Naive B cell (primary cell): ENCODE results near the gene AMBRA1. TPM values are rescaled to one million over a fixed set of nuclear protein-coding genes. Genes with fewer than 3 reads are reported as not detected.

ENCODE experiments used
- ATAC-seq, 2 donors: fragments of 150-1000 bp; cut with Tn5 transposase; 2 replicates each; pipeline ENCODE4 v1.10.0; 2021; ENCODE audit warnings: low read depth in 2 of 2, mild to moderate bottlenecking in 2 of 2, moderate library complexity in 2 of 2
- DNase-seq: peaks from one replicate; pipeline ENCODE4 v3.0.0; 2022
- H3K27ac Mint-ChIP-seq, 6 donors: one replicate each; pipeline ENCODE4 v1.8.0; 2020 to 2022; ENCODE audit warnings: mild to moderate bottlenecking in 6 of 6, mixed read lengths in 6 of 6, moderate library complexity in 5 of 6, inconsistent platforms in 2 of 6
- H3K27me3 Mint-ChIP-seq, 3 donors: one replicate each; pipeline ENCODE4 v1.8.0; 2021 to 2022; ENCODE audit warnings: mixed read lengths in 3 of 3, mild to moderate bottlenecking in 1 of 3
- H3K36me3 Mint-ChIP-seq, 2 donors: one replicate each; pipeline ENCODE4 v1.8.0; 2020 to 2022; ENCODE audit warnings: mixed read lengths in 2 of 2, inconsistent platforms in 1 of 2, mild to moderate bottlenecking in 1 of 2
- H3K4me1 Mint-ChIP-seq, 3 donors: one replicate each; pipeline ENCODE4 v1.8.0; 2020 to 2022; ENCODE audit warnings: mixed read lengths in 3 of 3, inconsistent platforms in 1 of 3, mild to moderate bottlenecking in 1 of 3, moderate library complexity in 1 of 3
- H3K4me3 Mint-ChIP-seq, 8 donors: one replicate each; pipeline ENCODE4 v1.8.0; 2020 to 2022; ENCODE audit warnings: mild to moderate bottlenecking in 8 of 8, mixed read lengths in 8 of 8, moderate library complexity in 8 of 8, inconsistent platforms in 2 of 8
- H3K9me3 Mint-ChIP-seq, 7 donors: one replicate each; pipeline ENCODE4 v1.8.0; 2020 to 2022; ENCODE audit warnings: mixed read lengths in 7 of 7, mild to moderate bottlenecking in 5 of 7, inconsistent platforms in 2 of 7, moderate library complexity in 1 of 7
- polyA plus RNA-seq, 6 donors: library from polyadenylated mRNA; unstranded; fragments of 300-500 nt; fragmentation: Illumina TruSeq; gene quantifications; one replicate each; pipeline ENCODE4 v1.2.3, GENCODE V29; 2021; ENCODE audit warnings: low read depth in 6 of 6

The AMBRA1 gene
- polyA plus RNA-seq, 6 donors from 2014 or later: 6.6 to 11.3 (median 7.8) TPM

DNA sequence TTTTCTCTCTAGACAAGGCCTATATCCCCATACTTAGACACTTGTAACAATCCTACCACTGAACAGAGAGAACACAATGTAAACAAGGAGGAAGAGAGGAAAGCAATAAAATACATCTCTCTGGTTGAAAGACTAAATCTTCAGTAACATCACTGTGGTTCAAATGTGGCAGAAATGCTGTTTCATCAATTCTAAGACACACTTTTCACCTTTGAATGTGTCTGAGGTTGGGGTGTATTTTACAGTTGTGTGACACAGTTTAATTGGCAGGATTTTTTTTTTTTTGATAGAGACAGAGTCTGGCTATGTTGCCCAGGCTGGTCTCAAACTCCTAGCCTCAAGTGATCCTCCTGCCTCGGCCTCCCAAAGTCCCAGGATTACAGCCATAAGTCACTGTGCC lies 79.5 kb downstream of the AMBRA1 start:
- Mint-ChIP-seq H3K36me3 (peaks cover 1 to 4% of the 10 kb centered on the region in 2 donors), H3K27ac (peak overlapping the region in 3 of 6 donors; percentile 8 to 39 (median 11)), H3K9me3 (no peaks in the 10 kb centered on the region), H3K27me3 (no peaks in the 10 kb centered on the region), H3K4me1 (peaks cover 3 to 23% (median 11%) of the 10 kb centered on the region in 3 donors), H3K4me3 (no peak overlapping the region)
- DNase-seq (no peak), ATAC-seq (no peak)

DNA sequence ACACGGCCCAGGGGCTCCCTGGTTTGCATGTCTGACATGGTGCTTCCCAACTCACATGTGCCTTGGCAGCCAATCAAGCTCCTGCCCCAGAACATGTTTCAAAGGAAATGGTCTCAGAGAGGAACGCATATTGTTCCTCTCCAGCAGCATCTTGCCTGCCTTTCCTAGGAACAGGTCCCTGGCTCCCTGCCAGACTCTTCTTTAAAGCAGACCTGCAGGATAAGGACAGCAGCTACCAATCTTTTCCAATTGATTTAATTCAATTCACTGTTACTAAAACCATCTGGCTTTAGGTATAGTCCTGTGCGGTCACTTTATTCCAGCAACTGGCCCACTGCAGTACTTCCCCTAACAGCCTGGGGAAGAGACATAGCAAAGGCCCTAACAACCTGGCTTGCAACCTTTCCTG lies 79.9 kb downstream of the AMBRA1 start:
- H3K4me3 Mint-ChIP-seq: no peak overlapping the region
- peak overlapping the region in 1 of 6 donors; percentile 39 for H3K27ac Mint-ChIP-seq
- peaks cover 0 to 23% (median 7%) of the 10 kb centered on the region in 3 donors for H3K4me1 Mint-ChIP-seq
- H3K36me3 Mint-ChIP-seq: peaks cover 5% of the 10 kb centered on the region in 2 donors
- no peaks in the 10 kb centered on the region for H3K9me3 Mint-ChIP-seq
- no peak for ATAC-seq
- H3K27me3 Mint-ChIP-seq: no peaks in the 10 kb centered on the region
- DNase-seq: no peak

DNA sequence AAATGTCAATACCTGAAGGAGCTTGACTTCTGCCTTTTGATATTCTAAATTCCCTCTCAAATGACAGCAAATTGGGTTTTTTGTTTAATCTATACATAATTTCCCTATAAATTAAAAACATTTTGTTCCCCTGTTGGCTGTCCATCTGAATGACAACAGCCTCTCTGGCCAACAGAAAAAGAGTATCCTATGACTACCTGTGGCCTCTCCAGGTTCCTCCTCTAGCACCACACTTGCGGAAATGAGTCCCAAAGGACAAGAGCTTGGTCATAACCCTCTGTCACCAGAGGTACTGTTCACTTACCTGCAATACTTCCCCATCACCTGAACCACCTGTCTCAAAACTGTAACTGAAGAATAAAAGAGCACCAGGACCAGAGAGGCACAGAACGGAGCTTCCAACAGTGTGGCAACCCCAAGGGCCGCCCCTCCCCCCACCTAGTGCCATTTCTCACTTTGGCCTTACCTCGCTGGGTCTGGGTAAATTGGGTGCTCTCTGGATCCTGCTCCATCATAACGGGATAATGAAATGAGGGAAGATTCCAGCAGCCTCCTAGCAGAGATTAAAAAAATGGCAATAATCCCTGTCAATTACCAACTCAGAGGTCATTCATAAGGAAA lies 81.5 kb downstream of the AMBRA1 start:
- Mint-ChIP-seq H3K4me1 (peaks cover 0 to 23% (median 7%) of the 10 kb centered on the region in 3 donors), H3K9me3 (no peaks in the 10 kb centered on the region)

DNA sequence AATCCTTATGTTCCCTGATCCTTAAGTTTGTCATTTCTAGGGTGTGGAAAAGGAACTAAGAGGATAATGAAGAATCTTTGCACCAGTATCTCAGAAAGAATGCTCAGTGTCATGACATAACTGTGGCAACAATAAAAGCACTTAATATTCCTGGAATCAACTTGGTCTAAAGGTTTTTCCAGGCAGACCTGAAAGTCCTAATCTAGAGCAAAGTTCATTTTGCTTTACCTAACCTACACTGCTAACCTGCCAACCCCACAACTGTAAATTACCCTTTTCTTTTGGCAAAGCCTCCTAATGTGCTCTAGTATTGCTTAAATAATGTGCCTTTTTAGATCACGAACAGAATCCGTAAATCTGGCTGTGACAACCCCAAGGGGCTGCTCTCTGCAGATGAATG lies 82.5 kb downstream of the AMBRA1 start:
- no peak overlapping the region for H3K27ac Mint-ChIP-seq
- H3K4me1 Mint-ChIP-seq: peaks cover 0 to 23% (median 11%) of the 10 kb centered on the region in 3 donors
- ATAC-seq: no peak
- no peak for DNase-seq
- H3K36me3 Mint-ChIP-seq: peaks cover 24 to 28% of the 10 kb centered on the region in 2 donors
- H3K4me3 Mint-ChIP-seq: no peak overlapping the region
- H3K27me3 Mint-ChIP-seq: no peaks in the 10 kb centered on the region
- no peaks in the 10 kb centered on the region for H3K9me3 Mint-ChIP-seq

More for the DNA sequence above, 81.5 kb downstream of the AMBRA1 start:
- ATAC-seq (no peak), DNase-seq (no peak)
- Mint-ChIP-seq H3K27me3 (no peaks in the 10 kb centered on the region), H3K27ac (peak overlapping the region in 2 of 6 donors; percentile 10 to 54), H3K36me3 (peaks cover 20 to 21% of the 10 kb centered on the region in 2 donors), H3K4me3 (no peak overlapping the region)

DNA sequence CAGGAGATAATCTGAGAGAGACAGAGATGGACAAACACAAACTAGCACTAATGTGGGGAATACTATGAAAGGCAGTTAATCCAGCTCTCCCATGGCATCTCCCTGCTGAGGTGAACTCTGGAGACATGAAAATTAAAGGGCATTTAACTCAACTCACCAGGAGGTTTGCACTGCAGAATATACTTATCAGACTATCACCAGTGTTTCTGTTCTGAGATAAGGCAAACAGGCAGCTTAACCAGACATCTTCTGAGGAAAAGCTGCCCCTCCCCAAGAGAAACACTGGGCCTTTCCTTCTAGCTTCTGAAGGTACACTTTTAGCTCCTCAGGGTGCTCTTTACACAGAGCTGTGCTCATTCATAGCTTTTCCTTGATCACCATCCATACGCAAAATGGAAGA lies 85.5 kb downstream of the AMBRA1 start:
- peaks cover 28 to 32% of the 10 kb centered on the region in 2 donors for H3K36me3 Mint-ChIP-seq
- no peak overlapping the region for H3K4me3 Mint-ChIP-seq
- ATAC-seq: no peak
- peaks cover 0 to 18% (median 6%) of the 10 kb centered on the region in 3 donors for H3K4me1 Mint-ChIP-seq
- H3K27ac Mint-ChIP-seq: no peak overlapping the region
- no peak for DNase-seq
- no peaks in the 10 kb centered on the region for H3K27me3 Mint-ChIP-seq
- H3K9me3 Mint-ChIP-seq: no peaks in the 10 kb centered on the region

DNA sequence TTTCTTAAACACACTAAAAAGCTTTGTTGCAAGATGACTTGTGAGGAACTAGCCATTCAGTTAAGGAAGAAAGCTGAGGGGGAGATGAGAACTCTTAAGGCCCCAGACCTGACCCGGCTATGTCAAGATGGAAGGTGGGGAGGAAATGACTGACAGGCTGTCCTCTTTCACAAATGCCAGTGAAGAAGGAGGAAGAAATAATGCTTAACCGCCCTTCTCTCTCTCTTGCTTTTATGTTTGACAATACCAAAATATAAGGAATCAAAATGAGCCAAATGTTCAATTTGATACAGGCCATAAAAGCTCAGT lies 87.4 kb downstream of the AMBRA1 start:
- H3K36me3 Mint-ChIP-seq: peaks cover 23 to 32% of the 10 kb centered on the region in 2 donors

DNA sequence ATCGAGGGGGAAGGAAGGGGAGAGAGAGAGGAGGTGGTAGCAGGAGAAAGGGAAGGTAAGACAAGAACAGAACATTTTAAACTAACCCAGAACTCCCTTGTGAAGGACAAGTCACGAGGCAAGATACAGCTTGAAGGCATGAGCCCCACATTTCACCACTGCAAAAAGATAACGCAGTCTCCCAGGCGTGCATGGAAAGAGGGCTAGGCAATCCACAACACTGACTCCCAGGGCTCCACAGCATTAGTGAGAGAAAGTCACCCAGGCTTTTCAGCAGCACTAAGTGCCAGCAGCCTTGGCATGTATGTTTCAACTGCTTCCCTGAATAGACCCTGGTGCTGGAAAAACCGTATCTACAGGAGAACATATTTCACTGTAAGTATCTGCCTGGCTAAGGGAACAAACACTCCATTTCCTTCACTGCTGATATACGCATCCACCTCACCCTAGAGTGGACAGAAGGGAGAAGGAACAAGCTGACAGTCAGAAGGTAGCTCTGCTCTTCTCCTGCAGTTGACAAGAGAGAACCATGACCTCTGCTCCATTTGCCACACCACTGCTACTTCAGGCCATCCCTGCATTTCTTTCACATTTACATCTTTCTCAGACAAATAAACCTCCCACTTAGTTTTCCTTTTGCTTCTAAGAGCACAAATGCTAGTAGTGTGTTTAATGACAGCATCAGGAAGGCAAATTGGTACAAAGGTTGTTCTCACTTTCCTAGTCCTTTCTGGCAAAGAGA lies 87.9 kb downstream of the AMBRA1 start:
- Mint-ChIP-seq H3K27ac (peak overlapping the region in 2 of 6 donors; percentile 42 to 56), H3K36me3 (peaks cover 23 to 32% of the 10 kb centered on the region in 2 donors), H3K4me3 (no peak overlapping the region), H3K4me1 (peaks cover 0 to 6% (median 4%) of the 10 kb centered on the region in 3 donors), H3K27me3 (no peaks in the 10 kb centered on the region), H3K9me3 (no peaks in the 10 kb centered on the region)
- ATAC-seq (no peak), DNase-seq (no peak)

More for the DNA sequence above, 87.4 kb downstream of the AMBRA1 start:
- Mint-ChIP-seq H3K9me3 (no peaks in the 10 kb centered on the region), H3K27me3 (no peaks in the 10 kb centered on the region), H3K4me1 (peaks cover 0 to 7% (median 6%) of the 10 kb centered on the region in 3 donors), H3K4me3 (no peak overlapping the region), H3K27ac (no peak overlapping the region)
- DNase-seq (no peak), ATAC-seq (no peak)

DNA sequence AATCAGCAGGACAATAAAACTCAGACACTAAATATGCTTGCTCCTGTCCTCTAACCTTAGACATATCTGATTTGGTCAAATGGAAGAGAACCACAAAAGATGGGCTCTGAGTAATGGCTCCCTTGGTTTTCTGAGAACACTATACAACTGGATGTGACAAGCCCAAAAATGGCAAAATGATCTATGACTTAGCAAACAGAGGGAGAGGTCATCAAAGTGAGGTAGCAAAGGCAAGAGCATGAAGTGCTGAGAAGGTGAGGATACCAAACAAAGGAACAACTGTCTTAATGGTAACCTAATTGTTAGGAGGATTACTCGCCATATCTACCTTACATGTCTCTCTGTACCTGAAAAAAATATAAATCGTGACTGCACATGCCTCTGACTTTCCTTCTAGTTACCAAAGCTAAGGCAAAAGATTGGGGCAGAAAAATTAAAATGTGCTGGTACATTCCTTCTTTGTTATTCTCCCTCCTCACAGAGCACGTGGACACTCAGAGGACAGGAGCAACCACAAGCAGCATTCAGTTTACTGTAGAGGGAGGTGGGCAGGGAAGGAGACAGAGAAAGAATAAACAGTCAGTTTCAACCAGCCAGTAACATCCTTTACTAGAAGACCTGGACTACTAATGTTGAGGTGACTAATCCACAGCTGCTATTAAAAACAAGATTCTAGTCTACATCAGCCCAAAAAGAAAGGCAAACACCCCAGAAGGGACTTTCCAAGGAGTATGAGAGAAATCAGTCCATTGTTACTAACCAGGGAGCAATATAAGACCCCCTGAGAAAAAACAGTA lies 88.8 kb downstream of the AMBRA1 start:
- Mint-ChIP-seq H3K27me3 (no peaks in the 10 kb centered on the region), H3K27ac (peak overlapping the region in 2 of 6 donors; percentile 42 to 71), H3K4me1 (peaks cover 0 to 11% (median 10%) of the 10 kb centered on the region in 3 donors), H3K36me3 (peaks cover 23 to 32% of the 10 kb centered on the region in 2 donors), H3K9me3 (no peaks in the 10 kb centered on the region), H3K4me3 (no peak overlapping the region)
- DNase-seq (no peak), ATAC-seq (no peak)

DNA sequence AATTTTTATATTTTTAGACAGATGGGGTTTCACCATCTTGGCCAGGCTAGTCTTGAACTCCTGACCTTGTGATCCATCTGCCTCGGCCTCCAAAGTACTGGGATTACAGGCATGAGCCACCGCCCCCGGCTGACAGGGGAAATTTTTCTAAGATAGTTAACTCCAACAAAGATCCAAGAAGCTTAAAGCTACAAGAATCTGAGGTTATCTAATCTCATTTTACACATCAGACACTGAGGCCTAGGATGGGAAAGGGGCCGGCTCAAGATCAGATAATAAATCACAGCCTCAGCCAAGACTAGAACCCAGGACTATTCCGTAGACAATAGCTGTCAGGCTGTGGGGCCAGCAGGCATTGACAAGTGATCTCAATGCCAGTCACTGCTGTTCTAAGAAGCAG lies 94.0 kb downstream of the AMBRA1 start:
- DNase-seq: no peak
- no peak overlapping the region for H3K4me3 Mint-ChIP-seq
- no peaks in the 10 kb centered on the region for H3K27me3 Mint-ChIP-seq
- H3K9me3 Mint-ChIP-seq: no peaks in the 10 kb centered on the region
- peaks cover 0 to 16% (median 10%) of the 10 kb centered on the region in 3 donors for H3K4me1 Mint-ChIP-seq
- H3K36me3 Mint-ChIP-seq: peaks cover 5 to 8% of the 10 kb centered on the region in 2 donors
- no peak overlapping the region for H3K27ac Mint-ChIP-seq
- ATAC-seq: no peak

DNA sequence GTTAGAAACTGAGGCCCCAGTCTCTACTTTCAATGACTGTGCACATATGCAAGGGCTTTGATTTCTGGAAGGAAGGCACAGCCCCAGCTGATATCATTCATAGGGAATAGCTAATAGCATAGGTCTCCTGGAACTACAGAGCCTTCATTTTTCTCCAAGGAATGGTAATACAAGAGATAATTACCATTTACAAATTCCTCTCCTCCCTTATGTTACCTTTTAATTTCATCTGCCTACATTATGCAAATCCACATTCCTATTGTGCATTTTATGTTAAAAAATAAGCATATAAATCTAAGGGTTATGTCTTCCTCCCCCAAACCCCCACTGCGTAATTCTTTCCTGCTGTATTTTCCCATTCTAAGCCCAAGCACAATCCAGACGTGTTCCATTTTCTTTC lies 94.9 kb downstream of the AMBRA1 start:
- peaks cover 6 to 8% of the 10 kb centered on the region in 2 donors for H3K36me3 Mint-ChIP-seq
- no peaks in the 10 kb centered on the region for H3K9me3 Mint-ChIP-seq
- peaks cover 0 to 16% (median 10%) of the 10 kb centered on the region in 3 donors for H3K4me1 Mint-ChIP-seq
- H3K27ac Mint-ChIP-seq: peak overlapping the region in 2 of 6 donors; percentile 40 to 48
- DNase-seq (no peak), ATAC-seq (no peak)
- no peaks in the 10 kb centered on the region for H3K27me3 Mint-ChIP-seq
- no peak overlapping the region for H3K4me3 Mint-ChIP-seq

DNA sequence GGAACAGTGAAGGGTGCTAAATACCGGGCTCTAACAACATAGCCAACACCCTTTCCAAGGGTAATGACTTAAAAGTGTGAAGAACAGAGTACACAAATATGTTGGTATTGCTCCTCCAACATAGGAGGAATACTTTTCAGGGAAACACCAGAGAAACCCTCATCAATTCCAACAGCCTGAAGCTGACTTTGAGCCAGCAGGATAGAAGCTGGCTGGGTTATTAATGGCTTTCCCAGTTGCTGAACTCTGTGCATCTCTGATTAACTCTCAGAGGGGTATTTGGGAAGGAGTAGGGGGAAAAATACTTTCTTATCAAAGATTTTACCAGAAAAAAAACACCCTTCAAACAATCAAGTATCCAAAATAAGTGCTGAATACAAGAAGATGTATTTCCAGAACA lies 95.6 kb downstream of the AMBRA1 start:
- Mint-ChIP-seq H3K27me3 (no peaks in the 10 kb centered on the region), H3K27ac (peak overlapping the region in 2 of 6 donors; percentile 14 to 30), H3K9me3 (no peaks in the 10 kb centered on the region), H3K4me1 (peaks cover 0 to 16% (median 10%) of the 10 kb centered on the region in 3 donors), H3K36me3 (peaks cover 6 to 8% of the 10 kb centered on the region in 2 donors), H3K4me3 (no peak overlapping the region)
- ATAC-seq (no peak), DNase-seq (no peak)

DNA sequence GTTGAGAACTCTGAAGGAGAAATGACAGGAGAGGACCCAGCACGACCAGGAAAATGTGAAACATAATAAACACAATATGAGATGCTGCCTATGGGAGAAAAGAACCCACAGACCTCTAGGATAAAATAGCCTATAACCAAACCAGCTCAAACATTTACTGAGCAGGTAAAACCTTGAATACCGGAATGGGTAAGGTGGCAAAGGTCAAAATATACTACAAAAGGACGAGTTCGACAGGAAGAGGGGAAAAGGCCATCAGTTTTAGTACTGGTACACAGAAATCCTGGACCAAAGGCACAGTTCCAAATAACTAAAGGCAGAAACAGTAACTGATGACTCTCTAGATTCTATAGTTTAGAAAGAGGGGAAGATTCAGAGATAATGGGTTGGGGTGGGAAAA lies 96.3 kb downstream of the AMBRA1 start:
- H3K36me3 Mint-ChIP-seq: peaks cover 6 to 8% of the 10 kb centered on the region in 2 donors

DNA sequence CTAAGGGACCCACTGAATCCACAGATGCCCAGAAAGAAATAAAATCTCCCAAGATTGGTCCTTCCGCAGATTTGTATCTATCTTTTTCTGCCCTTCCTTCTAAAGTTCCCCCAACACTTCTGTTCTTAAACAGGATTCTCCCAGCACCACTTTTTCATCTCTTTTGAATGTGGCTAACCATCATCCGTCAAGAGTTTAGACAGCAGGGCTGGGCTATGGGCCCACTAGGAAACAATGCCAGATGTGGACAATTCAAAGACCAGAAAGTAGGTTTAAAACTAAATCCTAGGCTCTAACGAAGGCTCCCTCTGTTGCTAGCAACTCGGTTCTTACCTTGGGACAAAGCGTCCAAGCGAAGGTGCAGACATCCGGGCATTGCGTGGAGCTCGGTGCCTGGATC lies 100.0 kb downstream of the AMBRA1 start:
- DNase-seq (no peak), ATAC-seq (no peak)
- Mint-ChIP-seq H3K27me3 (no peaks in the 10 kb centered on the region), H3K4me3 (no peak overlapping the region), H3K4me1 (peaks cover 8 to 17% (median 16%) of the 10 kb centered on the region in 3 donors), H3K36me3 (peaks cover 6 to 8% of the 10 kb centered on the region in 2 donors), H3K27ac (peak overlapping the region in 2 of 6 donors; percentile 8 to 48), H3K9me3 (no peaks in the 10 kb centered on the region)

More for the DNA sequence above, 96.3 kb downstream of the AMBRA1 start:
- peaks cover 0 to 16% (median 10%) of the 10 kb centered on the region in 3 donors for H3K4me1 Mint-ChIP-seq
- peak overlapping the region in 2 of 6 donors; percentile 14 for H3K27ac Mint-ChIP-seq
- no peak overlapping the region for H3K4me3 Mint-ChIP-seq
- no peaks in the 10 kb centered on the region for H3K27me3 Mint-ChIP-seq
- no peak for ATAC-seq
- no peaks in the 10 kb centered on the region for H3K9me3 Mint-ChIP-seq
- no peak for DNase-seq
